22Rv1 (cell line): Measurements from ENCODE around the gene FAM107B.

ENCODE experiments used
- H3K27ac ChIP-seq: fragments of 450-650 bp; 2 replicates; pipeline ENCODE4 v1.5.1; 2017
- CTCF ChIP-seq: fragments of 450-650 bp; IDR thresholded peaks from 2 replicates; pipeline ENCODE4 v1.5.1; 2017; ENCODE audit warnings: mild to moderate bottlenecking
- ZFX ChIP-seq: fragments of 450-650 bp; IDR thresholded peaks from 2 replicates; pipeline ENCODE4 v1.6.1; 2017; ENCODE audit warnings: antibody characterized with exemption, borderline replicate concordance

FAM107B gene

GRCh38 chr10:14474656-14475055, 300.0 kb downstream of the FAM107B start:
- H3K27ac ChIP-seq: no peak overlapping the region
- TF ChIP-seq CTCF (no peak), ZFX (no peak)

- no peak for TF ChIP-seq CTCF
- no peak for TF ChIP-seq ZFX
- no peak overlapping the region for H3K27ac ChIP-seq
Measured at GRCh38 chr10:14470920-14471319, 303.8 kb downstream of the FAM107B start.

GRCh38 chr10:14468726-14469125, 306.0 kb downstream of the FAM107B start:
- TF ChIP-seq ZFX: no peak
- no peak for TF ChIP-seq CTCF
- H3K27ac ChIP-seq: no peak overlapping the region
